Fibroblast of skin of abdomen (primary cell): ENCODE data around the gene C14orf132.

Source experiments
- DNase-seq: peaks from one replicate; pipeline ENCODE4 v3.0.0-alpha.2; 2013

C14orf132 gene

DNA sequence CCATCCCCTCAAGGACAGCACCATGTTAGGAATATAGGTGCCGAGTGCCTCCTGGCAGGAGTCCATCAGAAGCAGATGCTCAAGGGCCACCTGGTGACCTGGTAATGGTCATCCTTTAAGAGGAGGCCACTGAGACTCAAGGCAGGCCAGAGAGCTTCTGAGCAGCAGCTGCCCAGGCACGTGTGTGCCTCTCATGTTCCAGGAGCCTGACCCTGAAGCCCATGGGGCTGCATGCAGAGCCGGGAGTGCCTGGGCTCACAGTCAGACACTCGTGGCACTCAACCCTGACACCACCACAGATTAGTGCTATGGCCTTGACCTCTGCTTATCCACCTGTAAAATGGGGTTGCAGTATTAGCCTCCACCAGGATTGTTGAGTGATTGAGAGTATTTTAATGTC, 45.6 kb downstream of the C14orf132 start:
- DNase-seq: no peak

DNA sequence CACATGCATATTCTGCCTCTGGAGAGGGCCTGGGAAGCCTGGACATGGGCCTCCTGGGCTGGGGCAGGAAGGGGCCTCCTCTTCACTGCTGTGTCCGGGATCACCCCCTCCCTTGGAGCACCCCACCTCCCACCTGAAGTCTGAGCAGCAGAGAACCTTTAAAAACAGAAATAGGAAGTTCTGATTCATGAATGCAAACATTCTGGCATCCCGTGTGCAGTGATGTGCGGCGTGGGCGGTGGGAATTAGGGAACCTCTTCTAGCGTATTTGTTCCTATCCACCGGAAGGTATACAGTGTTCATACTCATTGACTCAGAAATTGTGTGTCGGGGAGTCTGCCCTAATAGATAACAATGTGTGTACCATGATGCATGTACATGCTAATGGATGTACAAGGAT, 46.2 kb downstream of the C14orf132 start:
- no peak for DNase-seq

DNA sequence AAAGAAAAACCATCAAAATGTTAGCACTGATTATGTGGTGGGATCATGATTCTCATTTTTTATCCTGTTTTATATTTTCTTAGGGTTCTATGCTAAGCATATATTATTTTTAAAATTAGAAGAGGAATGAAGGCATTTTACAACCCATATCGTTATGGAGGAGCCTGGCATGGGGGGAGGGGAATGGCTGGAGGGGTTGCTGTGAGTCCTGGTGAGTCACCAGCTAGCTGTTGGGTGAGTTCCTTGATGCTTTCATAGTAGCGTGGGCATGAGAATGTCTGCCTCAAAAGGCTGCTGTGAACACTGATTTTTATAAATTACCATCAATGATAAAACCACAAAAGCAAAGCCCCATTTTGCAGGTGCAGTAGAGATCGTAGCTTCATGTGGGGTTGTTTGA, 46.9 kb downstream of the C14orf132 start:
- peak; percentile 66 for DNase-seq

GRCh38 chr14:96086574-96087077, 47.5 kb downstream of the C14orf132 start:
- peak; percentile 37 for DNase-seq

DNA sequence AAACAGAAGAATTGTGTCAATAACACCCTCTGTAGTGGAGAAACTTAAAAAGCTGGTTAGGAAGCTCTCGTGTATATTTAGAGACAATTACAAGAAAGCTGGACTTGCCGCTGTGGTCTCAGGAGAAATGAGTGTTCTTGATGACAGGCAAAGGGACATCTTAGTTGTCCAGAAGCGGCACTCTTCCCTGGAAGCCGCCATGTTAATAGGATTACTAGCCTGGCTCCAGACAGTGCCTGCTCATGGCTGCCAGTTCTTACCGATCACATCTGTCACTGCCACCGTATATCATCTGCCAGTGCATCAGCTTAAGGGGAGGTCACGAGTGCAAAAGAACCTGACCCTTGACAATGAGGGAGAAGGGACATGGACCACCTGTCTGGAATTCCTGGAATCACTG, 48.9 kb downstream of the C14orf132 start:
- no peak for DNase-seq

- DNase-seq: no peak
These were observed 49.3 kb downstream of the C14orf132 start for GRCh38 chr14:96088481-96088880.

- no peak for DNase-seq
These were observed 49.7 kb downstream of the C14orf132 start for GRCh38 chr14:96088911-96089310.

- DNase-seq: no peak
These were observed 50.2 kb downstream of the C14orf132 start for GRCh38 chr14:96089401-96089800.

DNA sequence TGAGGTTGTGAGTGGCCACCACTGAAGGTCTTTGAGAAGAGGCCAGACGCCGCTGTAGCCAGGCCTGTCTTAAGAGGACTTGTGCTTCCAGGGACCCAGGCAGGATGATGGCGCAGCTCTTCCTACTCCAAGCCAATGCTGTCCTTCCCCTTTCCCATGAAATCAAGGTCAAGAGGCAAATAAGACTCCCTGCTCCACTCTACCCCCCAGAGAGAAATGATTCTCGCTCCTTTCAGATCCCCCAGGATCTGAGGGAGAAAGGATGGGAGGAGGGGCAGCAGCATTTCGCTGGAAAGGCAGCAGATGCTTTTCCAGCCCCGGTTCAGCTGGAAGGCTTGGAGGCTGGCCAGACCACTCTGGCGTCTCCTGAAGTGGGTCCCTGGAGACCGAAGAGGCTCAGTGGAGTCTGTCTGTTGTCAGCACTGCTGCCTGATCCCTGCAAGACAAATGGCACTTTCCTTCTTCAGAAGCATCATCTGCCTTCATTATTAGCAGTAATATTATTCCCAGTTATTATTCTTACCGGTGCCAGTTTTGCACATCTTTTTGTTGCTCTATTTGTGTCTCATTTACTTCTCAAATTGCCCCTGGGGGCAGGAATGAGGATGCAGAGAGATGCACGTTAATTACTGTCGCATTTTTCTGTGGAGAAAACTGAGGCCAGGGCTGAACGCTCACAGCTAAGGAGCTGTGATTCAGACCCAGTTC, 51.4 kb downstream of the C14orf132 start:
- peak; percentile 93 for DNase-seq

DNA sequence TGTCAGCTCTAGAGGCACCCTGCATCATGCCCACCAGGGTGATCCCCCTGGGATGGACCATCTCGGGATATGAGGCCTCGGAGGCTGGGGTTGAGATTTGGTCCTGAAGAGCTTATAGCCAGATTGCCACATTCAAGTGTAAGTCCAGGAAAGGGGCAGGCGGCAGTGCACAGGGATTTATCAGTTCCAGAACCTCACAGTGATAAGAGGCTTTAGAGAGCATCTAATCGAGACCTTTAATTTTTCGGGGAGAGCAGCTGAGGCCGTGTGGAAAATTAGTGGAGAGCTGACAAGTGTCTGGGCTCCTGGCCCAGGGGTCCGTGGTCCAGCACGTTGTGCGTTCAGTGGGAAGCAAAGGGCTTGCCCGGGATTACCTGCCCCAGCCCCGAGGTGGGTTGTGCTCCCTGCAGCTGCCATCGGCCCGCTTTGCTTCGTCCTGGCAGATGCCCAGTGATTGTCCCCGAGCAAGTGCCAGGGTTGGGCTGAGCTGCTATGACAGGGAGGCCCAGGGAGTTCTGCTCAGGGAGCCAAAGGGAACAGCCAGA, 52.1 kb downstream of the C14orf132 start:
- DNase-seq: no peak

DNA sequence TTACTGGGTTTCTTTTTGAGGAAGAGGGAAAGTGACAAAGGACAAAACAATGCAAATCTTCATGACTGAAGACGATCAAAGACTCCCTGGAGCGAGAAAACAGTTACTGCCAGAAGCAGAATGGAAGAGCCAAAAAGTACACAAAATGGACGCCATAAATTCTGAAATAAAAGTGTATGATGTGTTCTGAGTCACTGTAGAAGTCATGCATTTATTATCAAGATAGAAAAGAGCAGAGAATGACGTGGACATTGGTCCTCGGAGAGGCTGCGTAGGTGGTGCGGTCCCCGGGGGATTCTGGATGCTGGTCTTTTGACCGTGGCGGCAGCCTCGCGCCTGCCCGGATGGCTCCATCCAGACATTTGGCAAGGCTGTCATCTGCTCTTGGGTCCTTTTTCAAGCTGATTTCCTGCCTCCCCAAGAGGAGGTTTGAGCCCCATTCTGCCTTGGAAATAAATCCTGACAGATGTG, 52.8 kb downstream of the C14orf132 start:
- DNase-seq: peak; percentile 41

GRCh38 chr14:96092936-96093335, 53.8 kb downstream of the C14orf132 start:
- DNase-seq: no peak

DNA sequence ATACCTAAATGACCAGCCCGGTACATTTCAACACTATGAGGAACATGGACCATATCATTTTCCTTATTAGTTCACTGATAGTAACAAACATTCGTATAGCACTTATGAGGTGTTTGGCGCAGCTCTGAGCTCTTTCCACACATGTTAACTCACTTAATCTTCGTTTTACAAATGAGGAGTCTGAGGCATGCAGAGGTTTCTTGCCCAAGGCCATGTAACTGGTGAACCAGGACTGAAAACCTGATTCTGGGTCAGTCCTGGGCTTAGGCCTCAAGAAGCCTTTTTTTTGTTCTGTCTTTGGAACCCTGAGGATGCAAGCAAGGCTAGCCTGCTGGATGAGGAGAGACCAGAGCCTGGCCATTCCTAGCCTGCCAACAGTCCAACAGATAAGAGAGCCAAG, 55.0 kb downstream of the C14orf132 start:
- DNase-seq: no peak

GRCh38 chr14:96094656-96095055, 55.5 kb downstream of the C14orf132 start:
- no peak for DNase-seq

DNA sequence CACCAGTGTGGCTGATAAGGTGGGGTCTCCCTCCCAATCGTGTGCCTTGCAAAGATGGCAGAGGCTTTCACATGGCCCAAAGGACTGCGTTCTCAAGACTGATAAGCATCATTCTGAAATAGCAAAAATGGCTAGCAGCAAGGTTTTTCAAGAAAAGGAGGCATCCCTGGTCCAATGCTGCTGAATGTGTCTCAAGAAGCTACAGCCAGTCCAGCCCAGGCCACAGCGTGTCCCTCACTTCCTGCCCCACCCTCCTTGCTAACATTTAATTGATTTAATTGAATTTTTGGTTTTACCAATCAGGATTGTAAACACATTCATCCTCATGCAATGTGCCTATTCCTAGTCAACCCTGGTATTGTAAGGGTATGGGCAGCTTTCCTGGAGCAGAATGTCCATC, 55.9 kb downstream of the C14orf132 start:
- DNase-seq: no peak

DNA sequence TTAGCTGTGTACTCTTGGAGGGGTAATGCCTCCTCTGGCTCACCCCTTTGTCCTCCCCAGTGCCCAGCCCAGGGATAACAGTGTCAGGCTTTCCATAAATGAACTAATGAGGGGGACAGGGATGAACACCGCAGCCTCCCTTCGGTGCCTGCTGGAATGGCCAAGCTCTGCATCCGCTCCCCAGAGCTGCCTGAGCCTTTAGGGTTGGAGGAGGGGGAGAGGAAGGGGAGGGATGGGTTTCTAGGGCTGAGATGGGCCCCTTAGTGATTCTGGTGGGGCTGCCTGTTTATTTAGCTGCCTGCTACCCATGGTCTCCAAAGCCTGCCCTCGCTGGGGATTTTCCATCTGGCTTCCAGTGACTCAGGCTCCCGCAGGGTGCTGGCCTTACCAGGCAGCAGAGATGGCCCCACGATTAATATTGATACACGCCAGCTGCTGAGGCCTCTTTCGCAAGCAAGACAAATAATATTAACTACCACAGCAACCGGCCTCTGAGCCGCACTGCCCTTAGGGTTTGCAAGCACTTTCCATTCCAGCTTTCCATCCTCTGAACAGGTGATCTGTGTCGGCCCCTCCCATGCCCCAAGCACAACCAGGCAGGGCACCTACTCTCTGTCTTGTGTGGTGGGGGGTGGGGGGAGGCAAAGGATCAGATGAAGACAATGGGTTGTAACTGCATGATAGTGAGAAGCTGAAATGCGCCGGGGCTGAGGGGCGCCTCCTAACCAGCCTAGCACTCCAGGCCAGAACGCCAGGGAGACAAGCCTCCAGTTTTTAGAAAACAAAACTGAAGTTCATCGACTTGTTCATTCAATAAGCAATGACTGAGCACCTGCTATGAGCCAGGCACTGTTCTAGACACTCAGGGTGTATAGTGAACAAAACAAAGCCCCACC, 56.7 kb downstream of the C14orf132 start:
- peak; percentile 69 for DNase-seq

DNA sequence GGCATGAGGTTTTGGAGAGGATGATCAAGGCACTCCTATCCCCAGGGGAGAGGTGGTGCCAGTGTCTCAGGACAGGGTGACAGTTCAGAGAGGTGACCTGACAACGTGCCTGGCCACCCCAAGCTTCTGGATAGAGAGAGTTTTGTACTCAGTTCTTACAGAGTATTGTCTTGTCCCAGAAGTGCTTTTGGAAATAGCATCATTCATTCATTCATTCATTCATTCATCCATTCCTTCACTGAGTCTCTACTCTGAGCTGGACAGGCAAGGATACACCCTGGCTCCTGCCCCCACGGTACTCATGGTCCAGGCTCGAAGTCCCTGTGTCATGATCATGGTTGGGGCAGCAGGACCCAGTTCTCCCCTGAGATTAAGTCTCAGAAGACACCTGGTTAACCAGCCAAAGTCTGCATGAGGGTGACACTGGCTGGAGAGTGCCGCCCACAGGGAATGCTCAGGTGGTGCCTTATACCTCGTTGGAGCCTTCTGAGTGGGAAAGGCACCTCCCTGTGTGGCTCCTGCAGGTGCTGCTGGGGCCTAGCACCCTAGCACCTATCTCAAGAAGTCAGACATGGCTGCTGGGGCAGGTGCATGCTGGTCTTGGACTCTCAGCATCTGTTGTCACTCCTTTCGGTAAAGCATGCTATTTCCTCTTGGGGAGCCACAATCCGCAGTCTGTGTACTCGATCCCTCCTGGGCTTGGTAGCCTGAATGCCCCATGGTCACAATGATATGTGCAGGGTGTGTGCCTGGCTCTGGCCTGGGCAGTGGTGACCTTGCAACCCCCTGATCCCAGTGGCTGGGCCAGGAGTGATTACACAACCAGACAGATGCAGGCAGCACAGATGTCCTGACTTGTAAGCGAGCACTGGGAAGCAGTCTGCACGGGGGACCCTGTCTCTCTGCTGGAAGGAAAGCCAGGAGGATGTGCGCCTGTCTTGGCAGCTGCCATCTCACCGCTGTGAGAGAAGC, 57.8 kb downstream of the C14orf132 start:
- no peak for DNase-seq

DNA sequence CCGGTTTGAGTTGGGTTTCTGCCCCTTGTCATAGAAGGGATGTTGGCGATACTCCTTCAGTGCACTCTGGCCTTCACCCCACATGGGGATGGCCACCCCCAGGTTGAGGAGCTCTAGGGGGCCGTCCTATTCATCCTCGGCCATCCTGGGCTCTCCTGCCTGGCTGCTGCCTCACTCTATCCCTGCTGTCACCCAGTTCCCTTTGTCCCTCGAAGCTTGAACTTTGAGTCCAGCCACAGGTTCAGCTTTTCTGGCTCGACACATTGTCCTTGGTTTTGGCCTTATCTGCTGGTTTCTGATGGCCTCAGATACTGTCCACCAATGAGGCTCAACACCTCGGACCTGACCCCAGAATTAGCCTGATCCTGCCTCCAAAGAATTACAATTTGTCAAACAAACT, 58.6 kb downstream of the C14orf132 start:
- DNase-seq: no peak

GRCh38 chr14:96098309-96098998, 59.3 kb downstream of the C14orf132 start:
- peak; percentile 55 for DNase-seq

GRCh38 chr14:96098999-96099335, 59.8 kb downstream of the C14orf132 start:
- DNase-seq: no peak
